RWPE1 (cell line): ENCODE data around the gene FGFR1OP2.

Source experiments
- CTCF ChIA-PET: fragments of 350-600 bp; sonication (Branson Sonifier 250); formaldehyde crosslinking; extraction: SDS; loops from one replicate; lab custom pipeline; 2021; lab: Yijun Ruan, JAX
- POLR2A ChIA-PET: fragments of 400-600 bp; formaldehyde crosslinking; extraction: SDS; loops from one replicate; lab custom pipeline; 2020; ENCODE audit warnings: antibody characterized with exemption; ENCODE audit not compliant: low non-redundant PET; lab: Yijun Ruan, JAX
- DNase-seq: peaks from one replicate; pipeline ENCODE4 v3.0.0; 2012; ENCODE audit warnings: low spot score
- H3K27ac ChIP-seq: fragments of 450-650 bp; 2 replicates; pipeline ENCODE4 v1.5.1; 2017
- CTCF ChIP-seq: fragments of 450-650 bp; conservative IDR thresholded peaks from 2 replicates; pipeline ENCODE4 v1.5.1; 2017; ENCODE audit warnings: low read depth, mild to moderate bottlenecking

FGFR1OP2 gene

DNA sequence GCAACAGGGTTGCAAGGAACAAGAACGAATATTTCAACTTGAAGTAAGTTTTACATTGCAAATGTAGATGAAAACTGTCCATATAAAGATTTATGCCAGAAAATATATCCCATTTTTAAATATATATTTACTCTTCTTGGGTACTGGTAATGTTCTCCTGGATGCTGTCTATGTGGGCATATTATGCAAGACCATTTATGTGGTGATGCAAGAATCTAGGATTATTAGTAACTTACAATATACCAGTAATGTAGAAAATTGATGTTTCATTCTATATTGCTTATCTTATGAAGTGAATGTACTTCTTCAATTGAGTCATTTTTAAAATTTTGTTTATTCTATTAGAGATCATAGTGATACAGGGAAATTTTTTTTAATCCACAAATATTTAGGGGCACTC is 25.1 kb downstream of the FGFR1OP2 start:
- no peak for DNase-seq
- CTCF ChIA-PET, result no interaction called here
- POLR2A ChIA-PET, result no interaction called here

DNA sequence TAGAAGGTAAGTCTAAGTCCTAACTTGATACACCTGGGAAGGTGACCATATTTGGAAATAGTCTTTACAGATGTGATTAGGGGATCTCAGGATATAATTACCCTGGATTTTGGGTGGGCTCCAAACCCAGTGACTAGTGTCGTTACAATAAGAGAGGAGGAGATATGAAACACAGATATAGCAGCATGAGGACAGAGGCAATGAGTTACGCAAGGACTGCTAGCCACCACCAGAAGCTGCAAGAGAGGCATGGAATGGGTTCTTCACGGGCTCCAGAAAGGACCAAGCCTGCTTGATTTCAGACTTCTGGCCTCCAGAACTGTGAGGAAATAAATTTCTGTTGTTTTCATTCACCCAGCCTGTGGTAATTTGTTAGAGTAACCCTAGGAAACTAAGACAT is 28.6 kb downstream of the FGFR1OP2 start:
- no peak for TF ChIP-seq CTCF
- no peak overlapping the region for H3K27ac ChIP-seq
- CTCF ChIA-PET, result no interaction called here
- POLR2A ChIA-PET, result no interaction called here
- DNase-seq, result no peak

More for the DNA sequence above, 25.1 kb downstream of the FGFR1OP2 start:
- no peak for TF ChIP-seq CTCF
- no peak overlapping the region for H3K27ac ChIP-seq

- POLR2A ChIA-PET, result no interaction called here
- TF ChIP-seq CTCF, result no peak
- DNase-seq, result no peak
- CTCF ChIA-PET, result no interaction called here
- no peak overlapping the region for H3K27ac ChIP-seq
Measured at GRCh38 chr12:26970136-26970535, 31.9 kb downstream of the FGFR1OP2 start.

GRCh38 chr12:26971963-26972362 is 33.7 kb downstream of the FGFR1OP2 start:
- TF ChIP-seq CTCF, result no peak
- CTCF ChIA-PET, result interaction anchor here (0.6 kb wide), 1 partner anchor 334 kb away, joined by 7 read pairs; no protein-coding TSS in a partner anchor
- no peak overlapping the region for H3K27ac ChIP-seq
- POLR2A ChIA-PET, result no interaction called here
- no peak for DNase-seq

DNA sequence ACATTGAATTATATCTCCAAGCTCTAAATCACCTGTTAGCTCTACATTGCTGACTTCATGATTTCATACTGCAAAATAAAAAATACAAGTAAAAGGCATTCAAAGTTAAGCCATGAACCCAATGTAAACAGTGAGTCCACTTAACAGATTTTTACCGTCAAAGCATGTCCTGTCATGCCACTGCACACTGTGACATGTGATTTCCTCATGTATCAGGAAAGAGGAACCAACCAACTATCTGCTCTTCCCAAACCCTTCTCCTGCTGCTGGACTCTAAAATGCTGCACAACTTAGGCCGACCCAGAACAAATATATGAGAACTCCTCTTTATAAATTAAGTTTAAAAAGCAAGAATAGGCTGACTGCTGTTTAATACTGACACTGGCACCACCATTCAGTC is 38.4 kb downstream of the FGFR1OP2 start:
- DNase-seq, result no peak
- CTCF ChIA-PET, result no interaction called here
- no peak overlapping the region for H3K27ac ChIP-seq
- POLR2A ChIA-PET, result no interaction called here
- TF ChIP-seq CTCF, result no peak

DNA sequence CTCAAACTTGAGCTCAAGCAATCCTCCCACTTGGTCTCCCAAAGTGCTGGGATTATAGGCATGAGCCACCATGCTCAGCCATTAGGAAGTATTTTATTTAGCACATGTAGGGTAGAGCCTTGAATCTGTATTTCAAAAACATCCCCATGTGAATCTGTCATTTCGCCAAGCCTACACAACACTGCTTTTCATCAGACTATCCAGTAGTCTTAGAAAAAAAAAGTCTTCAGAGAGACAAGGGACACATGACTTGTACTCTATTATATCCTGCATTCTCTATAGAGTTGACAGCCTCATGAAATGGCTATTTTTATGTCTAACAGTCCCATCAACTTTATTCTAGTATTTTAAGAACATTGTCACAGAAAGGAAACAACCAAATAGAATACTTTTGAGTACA is 40.5 kb downstream of the FGFR1OP2 start:
- H3K27ac ChIP-seq, result no peak overlapping the region
- TF ChIP-seq CTCF, result no peak
- POLR2A ChIA-PET, result no interaction called here
- CTCF ChIA-PET, result no interaction called here
- DNase-seq, result no peak

DNA sequence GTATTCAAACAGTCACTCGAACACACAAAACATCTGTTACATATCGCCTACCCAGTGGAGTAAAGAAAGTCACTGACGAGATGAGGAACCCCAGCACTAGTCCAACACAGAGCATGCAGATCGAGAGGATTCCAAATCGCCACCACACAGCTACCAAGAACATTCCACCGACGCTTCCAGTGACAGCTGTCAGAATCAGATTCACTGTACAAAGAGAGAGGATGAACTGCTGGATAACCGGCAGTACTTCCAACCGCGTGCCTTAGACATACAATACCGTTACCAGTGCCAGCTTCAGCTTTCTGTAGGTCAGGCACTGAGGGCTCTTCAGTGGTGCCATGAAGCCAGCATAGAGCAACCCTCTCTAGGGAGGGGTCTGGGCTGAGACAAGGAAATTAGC is 41.5 kb downstream of the FGFR1OP2 start:
- ChIA-PET POLR2A (no interaction called here), CTCF (interaction anchor here (0.6 kb wide), 1 partner anchor 16 kb away, joined by 3 read pairs; no protein-coding TSS in a partner anchor)
- H3K27ac ChIP-seq, result no peak overlapping the region
- TF ChIP-seq CTCF, result no peak
- no peak for DNase-seq
